IMR-90 (cell line): Measurements from ENCODE around the gene MAGI1.

Source experiments
- POLR2A ChIP-seq: IDR thresholded peaks from 2 replicates; pipeline ENCODE4 v1.6.1; 2012; ENCODE audit warnings: mild to moderate bottlenecking, low read depth, low read length
- RAD21 ChIP-seq: IDR thresholded peaks from 2 replicates; pipeline ENCODE4 v1.6.1; 2012; ENCODE audit warnings: low read length, improper control_type of control experiment
- SMC3 ChIP-seq: fragments of 150-350 bp; IDR thresholded peaks from 2 replicates; pipeline ENCODE4 v1.6.1; 2016; ENCODE audit warnings: low read depth, mild to moderate bottlenecking, antibody characterized with exemption, low read length, moderate library complexity
- TF ChIP-seq, protein P1 (sequence below): conservative IDR thresholded peaks from 2 replicates; pipeline ENCODE4 v1.5.1; 2012; ENCODE audit warnings: mild to moderate bottlenecking, low read depth, low read length, improper control_type of control experiment
- TF ChIP-seq, protein P2 (sequence below): fragments of 150-350 bp; IDR thresholded peaks from 2 replicates; pipeline ENCODE4 v1.6.1; 2017; ENCODE audit warnings: mild to moderate bottlenecking, antibody characterized with exemption, low read length, low read depth

DNA sequence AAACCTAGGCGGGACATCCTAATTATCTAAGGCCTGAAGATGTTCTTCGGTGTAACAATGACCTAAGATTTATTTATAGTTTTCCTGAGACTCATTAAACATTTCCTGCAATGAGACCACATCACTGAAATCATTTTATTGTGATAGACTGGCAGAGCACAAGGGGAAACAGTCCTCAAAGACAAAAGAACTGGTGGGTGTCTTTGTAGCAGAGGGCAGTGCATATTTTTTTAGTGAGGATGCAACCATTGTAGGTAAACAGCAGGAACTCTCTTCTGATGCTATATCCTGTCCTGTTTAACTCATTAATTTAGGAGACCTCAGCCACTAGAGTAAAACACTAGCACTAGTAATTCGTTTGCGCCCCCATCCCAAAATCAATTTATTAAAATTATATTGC, 100.0 kb downstream of the MAGI1 start:
- TF ChIP-seq, protein P1, sequence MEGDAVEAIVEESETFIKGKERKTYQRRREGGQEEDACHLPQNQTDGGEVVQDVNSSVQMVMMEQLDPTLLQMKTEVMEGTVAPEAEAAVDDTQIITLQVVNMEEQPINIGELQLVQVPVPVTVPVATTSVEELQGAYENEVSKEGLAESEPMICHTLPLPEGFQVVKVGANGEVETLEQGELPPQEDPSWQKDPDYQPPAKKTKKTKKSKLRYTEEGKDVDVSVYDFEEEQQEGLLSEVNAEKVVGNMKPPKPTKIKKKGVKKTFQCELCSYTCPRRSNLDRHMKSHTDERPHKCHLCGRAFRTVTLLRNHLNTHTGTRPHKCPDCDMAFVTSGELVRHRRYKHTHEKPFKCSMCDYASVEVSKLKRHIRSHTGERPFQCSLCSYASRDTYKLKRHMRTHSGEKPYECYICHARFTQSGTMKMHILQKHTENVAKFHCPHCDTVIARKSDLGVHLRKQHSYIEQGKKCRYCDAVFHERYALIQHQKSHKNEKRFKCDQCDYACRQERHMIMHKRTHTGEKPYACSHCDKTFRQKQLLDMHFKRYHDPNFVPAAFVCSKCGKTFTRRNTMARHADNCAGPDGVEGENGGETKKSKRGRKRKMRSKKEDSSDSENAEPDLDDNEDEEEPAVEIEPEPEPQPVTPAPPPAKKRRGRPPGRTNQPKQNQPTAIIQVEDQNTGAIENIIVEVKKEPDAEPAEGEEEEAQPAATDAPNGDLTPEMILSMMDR, result no peak
- TF ChIP-seq POLR2A, result no peak
- no peak for TF ChIP-seq RAD21
- TF ChIP-seq, protein P2, sequence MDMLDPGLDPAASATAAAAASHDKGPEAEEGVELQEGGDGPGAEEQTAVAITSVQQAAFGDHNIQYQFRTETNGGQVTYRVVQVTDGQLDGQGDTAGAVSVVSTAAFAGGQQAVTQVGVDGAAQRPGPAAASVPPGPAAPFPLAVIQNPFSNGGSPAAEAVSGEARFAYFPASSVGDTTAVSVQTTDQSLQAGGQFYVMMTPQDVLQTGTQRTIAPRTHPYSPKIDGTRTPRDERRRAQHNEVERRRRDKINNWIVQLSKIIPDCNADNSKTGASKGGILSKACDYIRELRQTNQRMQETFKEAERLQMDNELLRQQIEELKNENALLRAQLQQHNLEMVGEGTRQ, result no peak
- no peak for TF ChIP-seq SMC3
